Measurements from ENCODE around the gene ESR2.

Gene ESR2

DNA sequence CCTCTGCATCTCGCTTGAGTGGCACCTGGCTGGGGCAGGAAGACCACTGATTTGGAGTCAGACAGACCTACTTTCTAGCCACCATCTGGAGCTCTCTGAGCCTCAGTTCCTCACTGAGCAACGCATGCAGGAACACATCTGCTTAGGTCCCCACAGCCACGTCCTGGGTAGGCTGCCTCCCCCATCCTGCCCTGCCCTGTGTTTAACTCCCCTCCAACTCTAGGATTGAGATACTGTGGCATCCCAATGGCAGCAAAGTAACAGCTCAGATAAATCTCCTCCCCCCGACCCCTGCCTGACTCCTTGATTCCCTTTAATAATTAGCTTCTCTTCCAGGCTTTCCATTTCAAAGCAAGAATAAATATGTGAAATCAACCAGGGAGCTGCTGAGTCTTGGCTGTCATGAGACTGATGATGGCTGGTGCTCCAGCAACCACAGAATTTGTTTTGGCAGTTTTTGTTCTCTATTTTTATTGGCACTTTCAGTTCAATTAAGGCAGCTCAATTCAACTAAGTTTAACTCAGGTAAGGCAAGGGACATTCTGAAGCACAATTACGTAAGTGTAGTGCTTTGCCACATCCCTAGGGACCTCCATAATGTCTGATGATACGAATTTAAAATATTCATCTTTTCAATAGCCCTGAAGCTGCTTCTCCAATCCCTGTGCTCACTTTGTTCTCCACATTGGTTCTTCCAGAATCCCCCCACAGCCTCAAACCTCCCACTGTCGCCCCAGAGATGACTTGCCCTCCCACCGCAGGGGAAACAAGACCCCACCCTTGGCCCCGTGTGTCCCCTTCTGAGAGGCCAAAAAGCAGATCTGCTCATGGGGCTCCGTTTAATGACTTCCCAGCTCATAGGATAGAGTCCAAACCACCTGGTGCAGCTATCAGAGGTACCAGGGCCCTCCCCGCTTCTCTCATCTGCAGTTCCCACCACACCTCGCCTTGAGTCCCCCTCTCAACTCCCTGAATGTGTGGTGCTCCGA lies 58.2 kb downstream of the ESR2 start:
- DNase-seq: no peak
- no peak overlapping the region for H3K4me3 ChIP-seq (ENCODE audit: low read depth, low read length)

DNA sequence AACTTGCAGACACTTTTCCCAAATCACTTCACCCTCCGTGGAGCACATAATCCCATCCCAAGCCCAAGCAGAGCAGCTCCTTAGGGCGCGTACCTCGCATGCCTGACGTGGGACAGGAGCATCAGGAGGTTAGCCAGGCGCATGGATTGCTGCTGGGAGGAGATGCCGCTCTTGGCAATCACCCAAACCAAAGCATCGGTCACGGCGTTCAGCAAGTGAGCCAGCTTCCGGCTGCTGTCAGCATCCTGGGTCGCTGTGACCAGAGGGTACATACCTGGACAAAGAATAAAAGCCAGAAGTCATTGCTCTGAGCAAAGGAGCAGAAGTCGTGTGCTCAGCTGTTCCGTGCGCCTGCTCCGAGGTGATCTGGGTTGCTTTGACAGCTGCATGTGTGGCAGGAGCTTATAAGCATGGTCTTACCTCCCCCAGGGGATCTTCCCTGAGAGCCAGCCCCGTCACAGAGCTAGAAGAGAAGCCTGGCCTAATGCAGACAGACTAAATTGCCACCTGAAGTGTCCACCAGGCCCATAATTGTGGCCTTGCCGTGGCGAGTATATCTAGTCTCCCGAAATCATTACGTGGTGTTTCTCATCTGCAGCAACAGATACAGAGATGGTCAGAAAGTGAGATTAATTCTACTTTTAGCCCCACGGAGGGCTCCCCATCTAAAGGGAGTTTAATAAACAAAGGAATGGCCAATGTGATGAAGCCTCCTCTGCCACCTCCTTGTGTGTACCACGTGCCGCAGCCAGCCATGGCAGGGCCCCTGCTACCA lies 59.1 kb downstream of the ESR2 start:
- TF ChIP-seq, protein P1, sequence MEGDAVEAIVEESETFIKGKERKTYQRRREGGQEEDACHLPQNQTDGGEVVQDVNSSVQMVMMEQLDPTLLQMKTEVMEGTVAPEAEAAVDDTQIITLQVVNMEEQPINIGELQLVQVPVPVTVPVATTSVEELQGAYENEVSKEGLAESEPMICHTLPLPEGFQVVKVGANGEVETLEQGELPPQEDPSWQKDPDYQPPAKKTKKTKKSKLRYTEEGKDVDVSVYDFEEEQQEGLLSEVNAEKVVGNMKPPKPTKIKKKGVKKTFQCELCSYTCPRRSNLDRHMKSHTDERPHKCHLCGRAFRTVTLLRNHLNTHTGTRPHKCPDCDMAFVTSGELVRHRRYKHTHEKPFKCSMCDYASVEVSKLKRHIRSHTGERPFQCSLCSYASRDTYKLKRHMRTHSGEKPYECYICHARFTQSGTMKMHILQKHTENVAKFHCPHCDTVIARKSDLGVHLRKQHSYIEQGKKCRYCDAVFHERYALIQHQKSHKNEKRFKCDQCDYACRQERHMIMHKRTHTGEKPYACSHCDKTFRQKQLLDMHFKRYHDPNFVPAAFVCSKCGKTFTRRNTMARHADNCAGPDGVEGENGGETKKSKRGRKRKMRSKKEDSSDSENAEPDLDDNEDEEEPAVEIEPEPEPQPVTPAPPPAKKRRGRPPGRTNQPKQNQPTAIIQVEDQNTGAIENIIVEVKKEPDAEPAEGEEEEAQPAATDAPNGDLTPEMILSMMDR (IDR thresholded peaks at IDR 0.05; ENCODE audit: low read depth, low read length, missing control alignments): no peak
- Histone ChIP-seq H3K27me3 (replicated peaks) (no peaks in the 10 kb centered on the region), H3K36me3 (replicated peaks) (no peaks in the 10 kb centered on the region), H3K27ac (no peak overlapping the region), H3K4me3 (ENCODE audit: low read depth, low read length) (no peak overlapping the region)
- in situ Hi-C loops (cut with HindIII; ENCODE audit: low pct_ligation_motif_present, low sequenced_read_pairs): no loop called here
- peak; percentile 56 for DNase-seq

More for the DNA sequence above, 58.2 kb downstream of the ESR2 start:
- Histone ChIP-seq H3K27ac (no peak overlapping the region), H3K27me3 (replicated peaks) (no peaks in the 10 kb centered on the region), H3K36me3 (replicated peaks) (no peaks in the 10 kb centered on the region)
- TF ChIP-seq, protein P1 (IDR thresholded peaks at IDR 0.05; ENCODE audit: low read depth, low read length, missing control alignments): no peak
- in situ Hi-C loops (cut with HindIII; ENCODE audit: low pct_ligation_motif_present, low sequenced_read_pairs): no loop called here

DNA sequence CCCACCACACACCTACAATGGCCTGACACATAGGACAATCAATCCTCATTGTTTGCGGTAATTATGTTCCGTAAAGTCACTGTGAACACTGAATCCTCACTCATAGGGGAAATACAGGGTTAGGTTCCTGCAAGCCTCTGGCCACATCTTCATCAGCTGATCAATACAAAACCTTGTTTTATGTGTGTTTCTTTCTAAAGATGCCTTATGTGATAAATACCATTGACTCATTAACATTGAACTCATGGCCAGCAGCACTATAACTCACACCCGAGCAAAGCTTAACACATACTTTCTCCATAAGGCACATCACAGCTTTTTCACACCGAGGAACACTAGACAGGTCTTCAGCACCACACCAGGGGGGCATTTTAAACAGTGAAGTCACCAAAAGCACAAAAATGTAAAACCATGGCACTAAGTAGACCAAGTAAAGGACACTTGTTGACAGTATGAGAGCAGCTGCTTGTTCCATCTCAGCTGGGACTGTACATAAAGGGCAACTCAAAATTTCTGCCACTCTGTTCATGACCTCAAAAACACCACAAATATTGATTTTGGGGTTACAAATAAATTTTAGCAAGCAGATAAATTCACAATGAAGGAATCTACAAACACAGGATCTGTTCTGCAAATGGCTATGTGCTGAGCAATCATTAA lies 60.5 kb downstream of the ESR2 start:
- Histone ChIP-seq H3K27me3 (replicated peaks) (no peaks in the 10 kb centered on the region), H3K27ac (no peak overlapping the region), H3K36me3 (replicated peaks) (no peaks in the 10 kb centered on the region), H3K4me3 (ENCODE audit: low read depth, low read length) (no peak overlapping the region)
- in situ Hi-C loops (cut with HindIII; ENCODE audit: low pct_ligation_motif_present, low sequenced_read_pairs): no loop called here
- DNase-seq: no peak
- TF ChIP-seq, protein P1 (IDR thresholded peaks at IDR 0.05; ENCODE audit: low read depth, low read length, missing control alignments): no peak

DNA sequence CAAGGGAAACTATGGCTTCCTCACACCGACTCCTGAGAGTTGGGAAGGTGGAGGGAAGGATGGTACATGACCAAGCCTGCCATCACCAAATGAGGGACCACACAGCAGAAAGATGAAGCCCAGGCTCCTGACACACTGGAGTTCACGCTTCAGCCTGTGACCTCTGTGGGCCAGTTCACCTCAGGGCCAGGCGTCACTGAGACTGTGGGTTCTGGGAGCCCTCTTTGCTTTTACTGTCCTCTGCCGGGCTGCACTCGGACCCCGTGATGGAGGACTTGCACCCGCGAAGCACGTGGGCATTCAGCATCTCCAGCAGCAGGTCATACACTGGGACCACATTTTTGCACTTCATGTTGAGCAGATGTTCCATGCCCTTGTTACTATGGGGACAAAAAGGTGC lies 61.2 kb downstream of the ESR2 start:
- TF ChIP-seq, protein P1 (IDR thresholded peaks at IDR 0.05; ENCODE audit: low read depth, low read length, missing control alignments): no peak
- DNase-seq: no peak
- no peaks in the 10 kb centered on the region for H3K27me3 ChIP-seq (replicated peaks)
- no peaks in the 10 kb centered on the region for H3K36me3 ChIP-seq (replicated peaks)
- no peak overlapping the region for H3K4me3 ChIP-seq (ENCODE audit: low read depth, low read length)
- in situ Hi-C loops (cut with HindIII; ENCODE audit: low pct_ligation_motif_present, low sequenced_read_pairs): no loop called here
- peak overlapping the region; percentile 63 for H3K27ac ChIP-seq

DNA sequence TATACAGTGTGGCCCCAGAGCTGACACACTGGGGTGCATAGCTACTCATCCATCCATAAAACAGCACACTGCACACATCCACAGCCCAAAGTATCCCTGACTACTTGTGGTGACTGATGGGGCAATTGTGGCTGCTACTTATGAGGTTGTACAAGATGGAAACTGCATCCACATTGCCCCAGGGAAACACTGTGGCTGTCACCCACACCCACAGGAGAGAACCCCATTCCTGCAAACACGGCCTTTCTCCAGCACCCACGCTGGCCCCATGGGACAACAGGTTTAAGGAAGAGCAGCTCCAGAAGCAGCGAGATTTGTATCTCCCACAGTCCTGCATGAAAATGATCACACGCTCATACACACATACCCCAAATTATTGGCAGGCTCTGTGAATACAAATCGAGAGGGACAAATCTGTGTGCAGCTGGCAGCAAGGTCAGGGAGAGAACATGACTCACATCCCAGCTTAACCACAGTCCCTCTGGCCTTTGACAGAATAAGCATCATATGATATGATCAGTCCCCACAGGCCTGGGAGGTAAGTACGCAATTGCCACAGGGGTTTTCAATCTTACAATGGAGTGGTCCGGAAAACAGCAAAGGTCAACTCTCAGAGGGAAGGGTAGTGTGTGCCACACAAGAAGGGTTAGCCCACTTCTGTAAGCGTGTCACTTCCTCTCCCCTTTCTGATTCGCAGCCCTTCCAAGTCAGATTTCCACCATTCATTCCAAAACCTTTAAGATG lies 61.9 kb downstream of the ESR2 start:
- peak; percentile 92 for DNase-seq
- Histone ChIP-seq H3K36me3 (replicated peaks) (no peaks in the 10 kb centered on the region), H3K27me3 (replicated peaks) (no peaks in the 10 kb centered on the region), H3K27ac (peak overlapping the region; percentile 63), H3K4me3 (ENCODE audit: low read depth, low read length) (no peak overlapping the region)
- in situ Hi-C loops (cut with HindIII; ENCODE audit: low pct_ligation_motif_present, low sequenced_read_pairs): no loop called here
- TF ChIP-seq, protein P1 (IDR thresholded peaks at IDR 0.05; ENCODE audit: low read depth, low read length, missing control alignments): no peak

Data from brain microvascular endothelial cell (primary cell).